HG03060 (cell line): ENCODE results near the gene ACSM5.

ENCODE experiments used
- ATAC-seq: cut with Tn5 transposase; IDR thresholded peaks from one replicate; pipeline ENCODE4 v1.9.1; 2021; ENCODE audit warnings: low read depth, moderate number of reproducible peaks; ENCODE audit not compliant: unreplicated experiment

ACSM5 gene, protein sequence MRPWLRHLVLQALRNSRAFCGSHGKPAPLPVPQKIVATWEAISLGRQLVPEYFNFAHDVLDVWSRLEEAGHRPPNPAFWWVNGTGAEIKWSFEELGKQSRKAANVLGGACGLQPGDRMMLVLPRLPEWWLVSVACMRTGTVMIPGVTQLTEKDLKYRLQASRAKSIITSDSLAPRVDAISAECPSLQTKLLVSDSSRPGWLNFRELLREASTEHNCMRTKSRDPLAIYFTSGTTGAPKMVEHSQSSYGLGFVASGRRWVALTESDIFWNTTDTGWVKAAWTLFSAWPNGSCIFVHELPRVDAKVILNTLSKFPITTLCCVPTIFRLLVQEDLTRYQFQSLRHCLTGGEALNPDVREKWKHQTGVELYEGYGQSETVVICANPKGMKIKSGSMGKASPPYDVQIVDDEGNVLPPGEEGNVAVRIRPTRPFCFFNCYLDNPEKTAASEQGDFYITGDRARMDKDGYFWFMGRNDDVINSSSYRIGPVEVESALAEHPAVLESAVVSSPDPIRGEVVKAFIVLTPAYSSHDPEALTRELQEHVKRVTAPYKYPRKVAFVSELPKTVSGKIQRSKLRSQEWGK

DNA sequence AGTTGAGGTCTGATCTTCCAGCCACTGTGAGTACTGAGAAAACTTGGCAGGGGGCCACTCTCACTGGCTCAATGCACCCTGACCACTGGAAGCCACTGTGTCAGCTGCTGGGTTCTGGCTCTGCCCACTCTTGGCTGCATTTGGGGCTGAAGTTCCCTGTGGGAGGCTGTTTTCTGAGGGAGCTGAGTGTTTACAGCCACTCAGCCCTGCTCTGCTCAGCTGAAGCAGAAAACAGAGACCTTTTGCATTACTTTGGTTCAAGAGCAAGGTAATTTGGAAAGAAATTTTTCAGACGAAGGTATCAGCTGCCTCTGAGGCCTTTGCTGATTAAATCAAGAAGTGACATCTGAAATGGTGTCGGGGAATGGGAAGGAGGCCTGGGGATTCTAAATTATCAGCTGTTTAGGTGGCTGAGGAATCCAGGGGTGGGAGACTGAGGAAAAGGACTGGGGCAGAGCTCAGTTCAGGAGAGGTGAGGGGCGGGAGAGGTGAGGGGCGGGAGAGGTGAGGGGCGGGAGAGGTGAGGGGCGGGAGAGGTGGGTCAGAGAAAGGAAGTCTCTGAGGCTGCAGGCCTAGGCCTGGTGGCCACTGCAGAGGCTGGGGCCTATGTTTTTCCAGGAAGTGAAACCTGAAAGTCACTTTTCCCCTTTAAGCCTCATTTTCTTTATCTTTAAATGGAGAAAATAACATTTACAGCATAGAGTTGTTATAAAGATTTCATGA is at the start of gene ACSM5:
Gene ACSM5 (plus strand): TSS at position 137 of the 723 bp plus-strand sequence. CDS start 1,951 bp downstream, outside the sequence.
- ATAC-seq = no peak

DNA sequence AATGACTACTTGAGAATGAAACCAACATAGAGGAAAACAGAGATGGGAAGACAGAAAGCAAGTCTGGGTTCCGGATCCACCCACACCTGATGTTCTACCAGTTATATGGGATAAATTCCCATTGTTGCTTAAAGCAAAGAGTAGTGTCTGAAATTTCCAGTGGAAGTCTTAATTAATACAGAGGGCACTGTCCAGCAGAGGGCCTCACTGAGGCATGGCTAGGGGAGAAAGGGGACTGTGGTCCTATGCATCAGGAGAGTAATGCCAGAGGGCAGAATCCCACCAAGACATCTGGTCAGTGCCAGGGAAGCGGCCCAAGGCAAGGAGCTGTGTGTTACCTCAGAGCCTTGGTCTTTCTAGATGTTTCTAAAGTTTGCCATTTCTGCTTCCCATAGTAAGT is 49.3 kb upstream of the ACSM5 start:
- ATAC-seq = no peak

DNA sequence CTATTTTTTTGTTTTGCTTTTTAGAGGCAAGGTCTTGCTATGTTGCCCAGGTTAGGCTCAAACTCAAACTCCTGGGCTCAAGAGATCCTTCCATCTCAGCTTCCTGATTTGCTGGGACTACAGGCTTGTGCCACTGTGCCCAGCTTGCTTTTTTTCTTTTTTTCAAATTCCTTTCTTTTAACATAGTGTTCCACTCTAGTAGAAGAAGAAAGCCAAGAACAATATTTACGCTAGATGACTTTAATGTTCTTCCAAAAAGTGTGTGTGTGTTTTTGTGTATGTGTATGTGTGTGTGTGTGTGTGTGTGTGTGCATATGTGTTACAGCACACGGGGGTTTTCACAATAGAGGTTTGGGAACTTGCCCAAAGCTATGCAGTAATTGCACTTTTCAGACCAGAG is 46.1 kb upstream of the ACSM5 start:
- no peak for ATAC-seq

DNA sequence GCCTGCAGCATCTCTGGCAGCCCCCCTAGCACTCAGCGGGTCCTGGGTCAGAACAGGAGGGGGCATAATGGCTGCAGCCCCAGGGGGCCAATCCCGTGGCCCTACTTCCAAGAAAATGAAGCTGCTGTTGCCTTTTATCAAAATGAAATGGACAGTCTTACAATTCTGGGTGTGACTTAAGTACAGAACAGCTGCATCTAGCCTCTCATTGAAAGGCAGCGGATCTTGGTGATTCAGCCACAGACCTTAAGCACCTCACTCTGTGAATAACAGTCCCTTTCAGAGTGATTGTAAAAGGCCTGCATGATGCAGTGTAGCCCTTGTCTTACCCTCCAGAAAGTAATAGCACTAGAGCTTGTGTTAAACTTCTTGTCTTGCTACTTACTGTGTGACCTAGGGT is 45.3 kb upstream of the ACSM5 start:
- ATAC-seq = no peak

DNA sequence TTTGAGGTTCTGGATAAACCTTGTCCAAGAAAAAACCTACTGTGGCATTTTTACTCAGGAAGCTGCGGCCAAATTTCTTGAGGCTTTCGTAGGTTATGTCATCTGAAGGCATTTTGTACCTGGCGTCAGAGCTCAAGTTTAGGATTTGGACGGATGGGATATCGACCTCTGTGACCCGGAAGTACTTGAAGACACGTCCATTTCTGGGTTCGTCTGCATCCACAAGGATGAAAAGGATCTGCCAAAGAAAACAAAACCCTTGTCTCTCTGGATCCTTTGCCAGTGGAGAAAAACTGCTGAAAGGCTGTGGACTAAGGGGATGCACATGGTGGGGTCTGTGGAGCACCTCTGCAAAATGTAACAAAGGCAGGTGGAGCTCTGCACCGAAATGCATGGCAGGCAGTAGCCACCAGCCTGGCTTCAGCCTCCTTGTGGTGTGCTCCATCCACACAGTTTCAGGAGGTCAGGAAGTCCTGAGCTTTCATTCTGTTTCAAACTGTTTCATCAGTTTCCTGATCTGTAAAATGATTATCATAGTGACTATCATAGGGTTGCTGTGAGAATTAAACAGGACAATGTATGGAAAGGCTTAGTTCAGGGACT is 39.8 kb upstream of the ACSM5 start:
- ATAC-seq = no peak

DNA sequence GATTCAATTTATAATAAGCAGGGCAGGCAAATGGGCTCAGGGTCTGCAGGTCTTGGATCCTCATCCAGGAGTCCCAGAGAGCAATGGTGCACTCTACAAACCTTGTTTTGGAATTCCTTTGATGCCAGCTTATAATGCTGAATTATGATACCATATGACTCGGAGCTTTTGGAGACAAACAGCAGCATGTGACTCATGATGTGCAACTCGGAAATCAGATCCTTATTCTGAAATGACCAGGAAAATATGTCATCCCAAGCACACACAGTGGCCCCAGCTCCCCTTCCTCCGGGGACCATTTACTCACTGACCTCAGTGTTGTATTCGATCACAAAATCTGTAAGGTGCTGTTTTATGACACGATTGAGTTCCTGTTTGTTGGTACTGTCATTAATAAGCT is 36.6 kb upstream of the ACSM5 start:
- ATAC-seq = no peak

DNA sequence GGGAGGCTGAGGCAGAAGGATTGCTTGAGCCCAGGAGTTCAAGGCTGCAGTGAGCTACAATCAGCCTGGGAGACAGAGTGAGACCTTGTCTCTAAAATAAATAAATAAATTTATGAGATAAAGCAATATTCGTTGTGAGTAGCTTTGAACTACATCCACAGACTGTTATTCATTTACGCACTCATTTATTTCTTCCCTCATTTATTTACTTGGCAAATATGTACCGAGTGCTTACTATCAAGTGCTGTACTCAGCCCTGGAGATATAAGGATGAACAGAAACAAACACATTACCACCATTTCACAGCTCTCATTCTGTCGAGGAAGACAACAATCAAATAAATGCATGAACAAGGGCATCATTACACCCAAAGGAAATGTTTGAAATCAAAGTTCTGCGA is 32.2 kb upstream of the ACSM5 start:
- no peak for ATAC-seq

DNA sequence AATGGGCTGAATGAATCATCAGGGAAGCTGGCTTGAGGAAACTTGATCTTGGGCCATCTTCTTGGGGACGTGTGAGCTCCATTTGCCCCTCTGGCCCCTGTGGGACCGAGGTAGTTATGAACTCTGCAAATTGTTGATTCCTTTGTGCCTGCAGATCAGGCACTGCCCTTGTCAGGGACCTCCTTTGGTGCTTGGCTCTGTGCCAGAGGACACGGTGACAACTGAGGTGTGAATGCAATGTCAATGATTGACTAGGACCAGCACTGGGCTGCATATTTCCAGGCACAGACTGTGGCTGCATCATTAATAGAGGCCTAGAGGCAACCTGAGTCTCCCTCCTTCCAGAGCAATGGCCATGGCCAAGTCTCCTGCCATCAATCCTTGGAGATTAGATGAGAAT is 28.6 kb upstream of the ACSM5 start:
- no peak for ATAC-seq

DNA sequence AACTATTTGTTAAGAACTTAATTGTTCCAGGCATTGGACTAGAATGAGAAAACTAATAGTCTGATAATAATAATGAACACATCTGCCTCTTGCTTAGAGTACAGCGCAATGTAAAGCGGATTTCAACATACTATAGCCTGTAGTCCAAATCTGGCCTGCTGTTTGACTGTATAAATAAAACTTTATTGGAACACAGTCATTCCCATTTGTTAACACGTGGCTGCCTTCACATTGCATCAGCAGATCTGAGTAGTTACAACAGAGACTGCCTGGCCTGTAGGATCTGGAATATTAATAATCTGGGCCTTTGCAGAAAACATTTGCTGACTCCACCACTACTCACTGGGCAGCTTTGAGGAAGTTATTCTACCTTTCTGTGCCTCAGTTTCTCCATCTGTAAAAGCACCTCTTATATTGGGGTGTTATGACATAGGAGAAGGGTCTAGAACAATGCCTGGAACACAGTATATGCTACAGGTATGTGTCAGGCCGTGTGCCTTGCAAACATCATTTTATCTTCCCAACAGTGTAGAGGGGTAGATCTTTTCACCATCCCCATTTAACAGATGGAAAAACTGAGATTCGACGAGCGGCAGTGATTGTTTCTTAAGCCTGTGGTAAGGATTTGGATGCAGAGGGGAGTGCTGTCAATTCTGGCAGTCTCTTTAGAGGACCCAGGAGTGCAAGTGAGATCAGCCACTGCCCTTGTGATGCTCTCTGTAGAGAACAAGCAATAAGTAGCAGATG is 27.0 kb upstream of the ACSM5 start:
- ATAC-seq = no peak

DNA sequence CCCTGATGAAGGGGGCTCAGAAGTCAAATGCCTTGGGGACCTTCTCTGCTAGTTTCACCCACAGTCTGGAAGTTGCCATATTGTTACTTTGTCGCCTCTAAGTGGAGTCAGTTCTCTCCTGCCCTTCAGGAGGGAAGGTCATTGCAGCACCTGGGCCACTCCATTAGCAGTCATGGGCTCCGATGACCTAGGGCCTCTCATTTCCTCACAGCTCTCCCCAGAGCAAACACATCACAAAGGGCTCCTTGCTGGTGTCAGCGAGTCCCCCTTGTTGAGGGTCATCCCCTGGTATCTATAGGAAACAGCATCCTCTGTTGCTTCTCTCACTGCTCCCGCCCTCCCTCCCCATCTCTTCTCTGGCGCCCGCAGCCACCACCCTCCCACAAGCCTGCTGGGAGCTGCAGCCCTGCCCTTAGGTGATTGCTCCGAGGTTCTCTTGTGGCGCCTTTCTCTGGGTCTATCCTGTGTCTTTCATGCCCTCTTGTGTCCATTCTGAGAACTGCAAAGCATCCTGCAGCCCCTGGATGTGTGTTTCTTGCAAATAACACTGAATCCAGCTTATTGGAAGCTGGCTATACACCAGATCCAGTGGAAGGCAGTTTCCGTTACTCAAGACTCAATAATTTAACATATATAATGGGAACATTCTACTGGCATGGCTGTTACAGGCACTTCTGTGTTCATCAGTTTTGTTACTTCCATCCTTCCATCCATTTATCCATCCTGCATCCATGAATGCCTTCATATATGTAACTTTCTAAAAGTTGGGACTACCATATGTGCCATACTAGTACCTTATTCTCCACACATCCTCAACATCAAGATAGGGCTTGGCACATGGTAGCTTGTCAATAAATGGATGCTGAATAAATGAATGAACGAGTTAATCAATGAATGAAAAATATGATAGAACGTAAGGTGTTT is 26.0 kb upstream of the ACSM5 start:
- ATAC-seq = no peak

DNA sequence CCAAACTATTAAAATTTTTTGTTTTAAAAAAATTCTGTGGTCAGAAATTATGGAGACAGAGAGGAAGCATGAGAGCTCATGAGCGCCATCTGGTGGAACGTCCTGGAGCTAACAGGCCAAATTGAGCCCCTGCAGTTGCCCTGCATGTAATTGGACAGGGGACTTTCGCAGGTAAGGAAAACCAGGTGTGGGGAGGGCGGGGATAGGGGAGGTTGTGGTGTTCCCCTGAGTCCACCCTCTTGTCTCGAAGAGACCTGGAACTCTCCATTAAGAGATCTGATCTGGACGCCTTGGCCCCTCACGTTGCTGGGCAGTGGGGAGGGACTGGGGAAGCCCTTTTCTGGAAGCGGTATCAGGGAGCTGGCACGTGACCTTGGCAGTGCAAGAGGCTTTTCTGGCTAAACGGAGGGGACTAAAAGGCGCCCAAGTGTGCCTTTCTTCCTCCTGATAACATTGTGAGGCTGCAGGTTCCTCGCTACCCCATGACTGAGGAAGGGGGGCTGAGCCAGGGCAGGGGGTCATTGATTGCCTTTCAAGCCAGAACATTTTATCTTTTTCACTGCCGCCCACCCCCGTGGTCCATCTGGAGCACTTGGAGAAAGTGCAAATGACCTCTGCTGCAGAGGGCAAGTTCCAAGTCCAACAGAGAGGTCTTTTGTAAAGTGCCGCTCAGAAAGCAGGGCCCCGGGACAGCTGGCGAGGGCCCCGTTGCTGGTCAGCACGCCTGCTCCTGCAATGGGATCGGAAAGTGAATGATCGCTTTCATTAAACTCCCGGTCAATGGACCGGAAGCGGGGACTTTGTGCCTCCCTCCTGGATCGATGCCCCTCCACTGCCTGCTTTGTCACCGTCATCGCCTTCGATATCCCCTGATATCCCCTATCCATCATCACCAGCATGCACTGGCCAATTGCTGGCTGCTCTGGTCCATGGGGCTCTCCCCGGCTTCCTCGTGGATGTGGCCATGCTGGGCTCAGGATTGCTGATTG is 23.2 kb upstream of the ACSM5 start:
- ATAC-seq = no peak

DNA sequence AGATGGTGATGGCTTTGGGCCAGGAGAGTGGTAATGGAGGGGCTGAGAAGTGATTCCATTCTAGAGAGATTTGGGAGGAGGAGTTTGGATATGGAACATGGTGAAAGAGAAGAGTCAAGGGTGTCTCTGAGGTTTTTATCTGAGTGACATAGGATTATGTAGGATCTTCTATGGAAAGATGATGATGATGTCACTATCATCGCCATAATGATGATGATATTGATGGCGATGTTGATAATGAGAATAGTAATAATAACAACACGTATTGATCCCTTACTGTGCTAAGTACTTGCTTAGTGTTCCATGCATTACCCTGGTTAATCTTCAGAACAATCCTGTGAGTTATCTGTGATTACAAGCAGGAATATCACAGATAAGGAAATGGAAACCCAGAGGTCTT is 21.4 kb upstream of the ACSM5 start:
- no peak for ATAC-seq

DNA sequence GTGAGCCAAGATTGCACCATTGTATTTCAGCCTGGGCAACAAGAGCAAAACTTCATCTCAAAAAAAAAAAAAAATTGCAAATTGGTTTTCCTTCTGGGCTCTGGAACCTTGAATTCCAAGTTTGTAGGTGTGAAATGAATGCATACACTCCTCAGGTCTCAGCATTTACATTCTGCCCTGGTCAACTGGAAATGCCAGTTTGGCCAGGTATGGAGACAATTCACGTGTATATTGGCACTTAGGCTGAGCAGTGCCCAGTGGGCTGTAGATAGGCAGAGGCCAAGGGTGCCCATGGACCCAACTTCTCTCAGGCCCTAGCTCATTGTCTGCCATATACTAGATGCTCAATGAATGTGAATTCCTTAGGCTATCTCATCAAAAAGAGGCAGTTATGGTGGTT is 20.5 kb upstream of the ACSM5 start:
- no peak for ATAC-seq

DNA sequence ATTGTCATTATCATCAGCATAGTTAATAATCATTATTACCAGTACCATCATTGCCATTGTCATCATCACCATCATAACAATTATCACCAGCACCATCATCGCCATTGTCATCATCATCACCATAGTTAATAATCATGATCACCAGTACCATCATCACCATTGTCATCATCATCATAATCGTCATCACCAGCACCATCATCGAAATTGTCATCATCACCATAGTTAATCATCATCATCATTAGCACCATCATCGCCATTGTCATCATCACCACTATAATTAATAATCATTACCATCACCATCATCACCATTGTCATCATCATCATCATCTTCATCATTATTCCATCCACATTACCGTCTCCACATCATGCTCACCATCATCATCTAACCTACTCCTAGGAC is 18.3 kb upstream of the ACSM5 start:
- no peak for ATAC-seq

DNA sequence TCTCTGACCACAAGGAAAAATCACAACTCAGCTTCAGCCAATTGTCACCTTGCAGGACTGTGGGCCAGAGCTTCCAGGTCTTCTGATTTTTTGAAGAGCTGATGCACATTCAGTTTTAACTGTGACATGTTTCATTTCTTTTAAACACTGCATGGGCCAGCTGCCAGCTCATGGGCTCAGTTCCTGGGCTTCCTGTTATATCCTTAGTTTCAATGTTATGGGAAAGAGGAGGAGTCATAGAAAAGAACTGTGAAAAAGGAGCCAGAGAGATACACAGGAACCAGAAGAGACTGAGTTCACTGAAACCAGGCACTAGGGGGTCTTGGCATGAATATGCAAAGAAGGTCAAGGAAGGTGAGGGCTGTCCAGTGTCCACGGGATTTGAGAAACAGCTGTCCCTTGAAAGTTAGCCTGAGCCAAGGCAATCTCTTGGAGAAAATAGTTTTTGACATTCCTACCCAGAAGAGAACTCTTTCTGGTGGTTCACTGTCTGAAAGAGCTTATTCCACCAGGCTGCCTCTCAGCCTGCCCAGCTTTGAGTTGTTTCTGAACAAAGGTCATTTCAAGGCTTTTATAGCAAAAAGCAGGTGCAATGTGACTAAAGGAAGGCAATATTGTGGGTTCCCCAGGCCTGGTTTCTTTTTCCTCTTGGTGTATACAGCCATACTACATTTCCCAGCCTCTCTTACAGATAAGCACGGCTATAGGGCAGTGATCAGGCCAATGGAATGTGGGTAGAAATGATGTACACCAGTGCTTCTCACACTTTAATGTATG is 15.3 kb upstream of the ACSM5 start:
- no peak for ATAC-seq

DNA sequence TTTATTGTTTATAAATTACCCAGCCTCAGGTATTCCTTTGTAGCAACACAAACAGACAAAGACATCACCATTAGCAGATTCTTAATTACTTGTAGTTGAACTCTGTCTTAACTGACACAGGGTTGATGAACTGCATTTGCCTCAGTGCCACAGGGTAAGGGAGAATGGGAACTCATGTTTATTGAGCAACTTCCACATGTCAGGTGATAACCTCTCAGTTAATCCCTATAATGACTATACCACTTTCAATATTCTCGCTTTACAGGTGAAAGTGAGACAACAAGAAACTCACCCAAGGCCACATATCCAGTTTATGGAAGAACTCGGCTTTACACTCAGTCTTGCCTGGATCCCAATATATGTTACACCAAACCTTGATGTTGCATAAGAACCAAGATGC is 13.4 kb upstream of the ACSM5 start:
- no peak for ATAC-seq

DNA sequence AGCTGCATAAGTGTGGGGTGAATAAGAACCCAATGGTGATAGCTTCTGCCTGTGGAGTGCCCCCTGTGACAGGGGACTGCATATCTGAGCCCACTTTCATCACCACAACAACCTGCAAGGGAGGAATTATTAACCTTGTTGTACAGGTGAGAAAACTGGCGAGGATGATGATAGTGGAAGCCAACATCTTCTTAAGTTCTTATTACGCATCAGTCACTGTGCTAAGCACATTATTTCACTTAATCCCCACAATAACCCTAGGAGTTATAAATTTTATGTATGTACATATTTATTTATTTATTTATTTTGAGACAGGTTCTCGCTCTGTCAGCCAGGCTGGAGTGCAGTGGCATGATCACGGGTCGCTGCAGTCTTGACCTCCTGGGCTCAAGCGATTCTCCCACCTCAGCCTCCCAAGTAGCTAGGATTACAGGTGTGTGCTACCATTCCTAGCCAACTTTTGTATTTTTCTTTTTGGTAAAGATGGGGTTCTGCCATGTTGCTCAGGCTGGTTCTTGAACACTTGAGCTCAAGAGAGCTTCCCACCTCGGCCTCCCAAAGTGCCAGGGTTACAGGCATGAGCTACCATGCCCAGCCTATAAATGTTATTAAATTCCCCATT is 12.4 kb upstream of the ACSM5 start:
- ATAC-seq = no peak
